GM18867 (cell line): ENCODE results near the gene PRKCQ.
"Not testable (repeated sequence)": the region's sequence is repeated elsewhere in the genome, so short reads cannot be mapped to it uniquely, and the experiment has no call there.

Source experiments
- ATAC-seq: cut with Tn5 transposase; IDR thresholded peaks from one replicate; pipeline ENCODE4 v1.9.1; 2021; ENCODE audit warnings: mild to moderate bottlenecking, moderate library complexity; ENCODE audit not compliant: unreplicated experiment

PRKCQ gene

GRCh38 chr10:6464862-6465430, 115.1 kb downstream of the PRKCQ start:
- no peak for ATAC-seq

- no peak for ATAC-seq
Measured at GRCh38 chr10:6463366-6463765, 116.7 kb downstream of the PRKCQ start.

GRCh38 chr10:6461961-6462360, 118.1 kb downstream of the PRKCQ start:
- ATAC-seq = no peak

- no peak for ATAC-seq
Measured at GRCh38 chr10:6460861-6461409, 119.1 kb downstream of the PRKCQ start.

DNA sequence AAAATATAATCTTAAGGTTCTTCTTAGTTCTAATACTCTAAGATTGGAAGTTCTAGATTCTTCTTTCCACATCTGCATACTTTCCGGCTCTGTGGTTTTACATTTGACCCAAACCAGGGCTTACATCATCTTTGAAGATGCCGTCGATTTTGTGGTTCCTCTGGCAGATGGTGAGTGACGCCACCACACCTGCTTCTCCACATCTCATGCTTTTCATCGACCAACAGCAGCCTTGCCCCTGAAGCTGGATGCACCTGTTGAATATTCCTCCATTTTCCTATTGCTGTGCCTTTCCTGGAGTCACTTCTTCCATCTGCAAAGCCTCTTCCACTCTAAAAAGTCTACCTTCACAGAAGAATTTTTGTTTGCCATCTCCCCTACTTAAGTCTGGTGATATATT, 121.3 kb downstream of the PRKCQ start:
- no peak for ATAC-seq

- no peak for ATAC-seq
Measured at GRCh38 chr10:6457376-6457775, 122.7 kb downstream of the PRKCQ start.

DNA sequence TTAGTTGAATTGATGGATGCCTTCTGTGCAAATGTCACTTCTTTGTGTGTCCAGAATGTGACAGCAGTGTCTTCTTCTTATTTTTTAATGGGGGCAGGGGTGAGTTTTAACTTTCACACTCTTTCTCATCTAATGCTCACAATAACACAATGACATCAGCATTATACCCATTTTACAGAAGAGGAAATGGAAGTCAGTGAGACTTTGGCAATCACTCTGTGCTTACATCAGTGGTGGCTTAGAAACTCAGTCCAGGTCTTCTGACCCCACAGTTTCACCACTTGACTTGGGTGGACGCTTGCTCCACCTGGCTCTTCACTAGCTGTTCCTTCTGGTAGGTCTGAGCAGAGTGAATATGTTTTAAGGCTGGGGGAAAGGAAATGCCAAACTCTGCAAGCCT, 124.0 kb downstream of the PRKCQ start:
- ATAC-seq = no peak

DNA sequence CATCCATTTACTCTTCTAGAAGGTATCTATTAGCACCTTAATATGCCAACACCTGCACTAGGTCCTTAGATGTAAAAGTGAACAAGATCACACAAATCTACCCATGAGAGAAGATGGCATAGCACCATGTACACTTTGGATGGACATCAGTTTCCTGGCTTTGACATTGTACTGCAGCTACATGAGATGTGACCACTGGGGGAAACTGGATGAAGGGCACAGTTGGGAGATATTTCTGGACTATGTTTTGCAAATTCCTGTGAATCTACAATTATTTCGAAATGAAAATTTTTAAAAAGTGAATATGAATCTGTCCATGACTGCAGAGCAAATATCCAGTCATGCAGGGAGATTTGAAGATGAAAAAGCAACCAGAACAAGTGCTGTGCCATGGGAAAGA, 124.5 kb downstream of the PRKCQ start:
- ATAC-seq = no peak

DNA sequence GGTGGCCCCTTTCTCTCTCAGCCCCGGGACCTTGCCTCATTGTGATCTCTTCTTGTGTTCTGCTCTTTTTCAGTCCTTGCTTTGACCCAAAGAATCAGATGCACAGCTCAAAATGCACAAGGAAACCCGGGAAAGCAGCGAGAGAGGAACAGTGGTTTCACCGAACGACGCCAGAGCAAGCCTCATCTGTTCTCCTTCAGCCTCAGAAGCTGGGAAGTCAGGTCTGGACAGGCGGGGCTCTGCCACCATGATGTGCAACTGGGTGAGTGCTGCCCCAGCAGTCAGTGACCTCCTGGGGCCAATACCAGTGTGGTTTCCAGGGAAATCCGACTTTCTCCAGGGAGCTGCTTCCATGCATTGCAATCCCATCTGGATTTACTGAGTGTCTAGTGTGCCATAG, 133.4 kb downstream of the PRKCQ start:
- ATAC-seq = no peak

DNA sequence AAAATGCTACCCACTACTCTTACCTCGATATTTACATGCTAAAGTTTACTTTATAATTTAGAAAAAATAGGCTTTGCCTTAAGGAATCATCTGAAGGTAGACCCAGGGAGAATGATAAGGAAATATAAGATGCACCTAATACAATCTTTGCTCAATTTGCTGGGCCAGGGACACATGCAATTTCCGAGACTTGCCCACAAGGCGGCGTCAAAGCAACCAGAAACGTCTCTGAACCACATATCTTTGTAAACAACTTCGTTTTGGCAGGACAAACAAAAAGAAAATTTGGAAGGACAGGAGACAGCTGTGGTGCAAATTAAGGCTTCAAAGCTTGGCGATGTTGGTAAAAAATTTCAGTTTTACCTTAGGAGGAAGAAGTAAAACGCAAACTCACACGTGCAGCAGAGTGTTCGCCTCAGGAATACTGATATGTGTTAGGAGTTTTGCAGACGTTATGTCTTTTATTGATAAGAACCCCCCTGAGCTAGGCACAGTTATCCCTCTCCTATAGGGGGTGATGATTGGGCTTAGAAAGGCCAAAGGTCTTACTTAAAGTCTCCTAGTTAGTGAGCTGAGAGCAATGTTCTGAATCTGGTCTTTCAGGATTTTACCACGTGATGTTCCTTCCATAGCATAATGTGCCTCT, 134.3 kb downstream of the PRKCQ start:
- ATAC-seq = no peak

DNA sequence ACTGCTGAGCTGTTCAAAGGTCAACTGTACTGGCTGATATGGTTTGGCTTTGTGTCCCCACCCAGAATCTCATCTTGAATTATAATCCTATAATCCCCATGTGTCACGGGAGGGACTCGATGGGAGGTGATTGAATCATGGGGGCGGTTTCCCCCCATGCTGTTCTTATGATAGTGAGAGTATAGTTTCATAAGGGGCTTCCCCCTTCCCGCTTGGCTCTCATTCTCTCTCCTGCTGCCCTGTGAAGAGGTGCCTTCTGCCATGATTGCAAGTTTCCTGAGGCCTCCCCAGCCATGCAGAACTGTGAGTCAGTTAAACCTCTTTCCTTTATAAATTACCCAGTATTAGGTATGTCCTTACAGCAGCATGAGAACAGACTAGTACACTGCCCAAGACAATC, 140.2 kb downstream of the PRKCQ start:
- ATAC-seq = not testable (repeated sequence)

GRCh38 chr10:6431861-6432260, 148.2 kb downstream of the PRKCQ start:
- ATAC-seq = no peak

- ATAC-seq = no peak
Measured at GRCh38 chr10:6431186-6431585, 148.9 kb downstream of the PRKCQ start.

DNA sequence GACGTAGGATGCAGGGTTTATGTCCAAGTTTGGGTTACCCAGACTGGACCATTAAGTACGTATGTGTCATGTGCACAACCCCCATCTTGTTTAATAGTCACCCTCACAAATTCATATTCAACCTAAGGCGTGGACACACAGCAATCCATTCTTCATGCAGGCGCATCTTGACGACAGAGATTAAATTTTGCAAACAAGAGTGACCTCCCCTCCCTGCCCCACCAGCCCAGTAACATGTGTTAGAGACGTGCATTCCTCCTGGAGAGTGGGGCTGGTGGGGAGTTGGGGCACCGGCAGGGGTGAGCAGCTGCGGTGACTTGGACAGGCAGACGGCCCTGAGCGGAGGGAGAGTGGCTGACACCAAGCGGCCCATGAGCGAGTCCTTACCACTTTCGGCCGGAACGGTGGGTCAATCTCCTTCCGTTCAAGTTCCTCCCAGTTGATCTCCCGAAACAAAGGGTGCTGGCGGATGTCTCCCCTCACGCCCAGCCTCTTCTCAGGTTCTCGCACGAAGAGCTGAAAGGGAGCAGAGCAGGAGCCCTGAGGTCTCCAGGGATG, 149.6 kb downstream of the PRKCQ start:
- no peak for ATAC-seq

DNA sequence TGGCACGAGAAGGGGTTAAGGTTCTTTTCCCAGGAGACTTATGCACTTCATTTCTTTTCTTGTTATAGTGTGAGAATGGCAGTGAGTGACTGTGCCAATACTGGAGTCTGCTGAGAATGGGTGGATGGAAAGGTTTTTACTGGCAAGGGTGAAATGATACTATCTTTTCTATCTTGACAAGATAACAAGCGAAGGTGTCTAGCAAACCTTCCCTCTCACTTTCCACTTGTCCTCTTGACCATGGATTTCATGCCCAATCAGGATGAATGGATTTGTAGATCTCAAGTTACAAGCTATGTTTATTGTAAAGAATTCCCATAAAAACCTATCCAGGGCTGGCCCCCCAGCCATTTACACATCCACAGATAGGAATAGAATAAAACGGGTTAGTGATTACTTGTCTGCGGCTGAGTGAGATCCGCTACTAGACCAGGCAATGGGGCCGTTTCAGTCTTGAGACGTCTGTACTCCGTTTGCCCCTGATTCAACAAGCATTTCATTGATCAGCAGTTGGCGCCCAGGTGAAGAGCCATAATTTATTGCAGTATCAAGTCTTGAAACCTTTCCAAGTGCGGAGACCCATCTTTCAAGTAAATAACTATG, 152.6 kb downstream of the PRKCQ start:
- ATAC-seq = no peak

DNA sequence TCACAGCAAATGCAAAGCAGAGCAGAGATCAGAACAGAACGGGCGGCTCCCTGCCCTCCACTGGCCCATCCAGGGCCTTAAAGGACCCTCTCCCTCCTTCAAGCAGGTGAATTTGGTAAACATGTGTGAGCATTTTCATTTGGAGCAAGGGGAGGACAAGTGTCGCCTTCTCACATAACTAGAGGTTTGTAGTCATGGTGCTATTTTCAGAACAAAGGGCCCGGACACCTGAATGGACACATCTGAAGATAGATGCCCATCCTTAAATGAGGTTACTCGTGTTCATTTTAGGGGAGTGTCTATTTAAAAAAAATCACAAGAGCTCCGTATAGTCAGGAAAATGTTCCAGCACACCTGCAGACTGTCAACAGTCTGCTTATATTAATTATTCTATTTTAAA, 153.8 kb downstream of the PRKCQ start:
- no peak for ATAC-seq

DNA sequence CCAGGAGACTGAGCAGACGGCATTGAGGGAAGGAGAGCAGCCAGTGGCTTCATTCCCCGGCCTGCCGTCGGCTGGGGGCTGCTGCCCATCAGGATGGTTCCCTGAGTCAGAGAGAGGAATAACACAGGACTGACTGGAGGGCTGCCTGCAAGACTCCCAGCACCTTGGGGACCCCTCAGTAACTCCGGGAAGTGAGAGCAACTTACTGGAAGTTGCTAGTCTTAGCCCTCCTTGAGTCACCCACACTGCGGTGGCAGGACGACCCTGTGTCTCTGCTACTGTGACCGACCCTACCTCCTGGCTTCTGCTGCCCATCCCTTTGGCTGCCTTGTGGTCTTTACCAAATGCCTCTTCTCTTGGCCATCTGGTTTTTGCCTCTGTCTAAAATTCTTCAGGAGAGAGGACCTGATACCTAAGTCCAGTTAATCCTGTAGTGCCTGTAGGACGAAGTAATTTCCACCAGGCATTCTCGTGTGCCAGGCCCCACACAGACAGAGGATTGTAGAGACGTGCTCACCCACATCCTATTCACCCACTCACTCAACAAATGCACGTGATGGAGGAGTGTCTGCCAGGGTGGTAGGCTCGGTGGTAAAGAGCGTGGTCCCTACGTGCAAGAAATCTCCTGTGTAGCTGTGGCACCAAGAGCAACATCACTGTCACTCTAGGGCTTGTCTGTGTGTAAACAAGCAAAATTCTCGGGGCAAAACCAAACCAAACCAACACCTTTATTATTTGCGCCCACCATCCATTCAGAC, 156.5 kb downstream of the PRKCQ start:
- ATAC-seq = no peak

DNA sequence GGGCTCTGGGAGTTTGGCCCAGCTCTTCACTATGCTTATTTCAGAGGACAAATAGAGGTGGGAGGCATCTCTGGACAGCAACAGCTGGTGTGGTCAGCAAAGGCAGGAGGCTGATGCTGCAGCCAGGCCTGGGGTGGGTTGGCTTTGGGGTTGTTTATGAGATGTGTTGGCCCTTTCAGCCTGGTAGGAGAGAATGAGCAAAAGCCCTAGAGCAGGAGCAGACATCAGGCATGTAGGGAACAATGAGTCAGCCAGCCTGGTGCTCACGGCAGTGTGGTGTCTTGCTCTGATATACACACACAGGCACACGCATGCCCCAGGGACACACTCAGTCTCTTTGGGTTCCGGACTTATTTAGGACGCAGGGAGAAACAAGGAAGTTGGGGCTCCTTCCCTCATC, 157.1 kb downstream of the PRKCQ start:
- ATAC-seq = no peak

- no peak for ATAC-seq
Measured at GRCh38 chr10:6418613-6419216, 161.4 kb downstream of the PRKCQ start.

DNA sequence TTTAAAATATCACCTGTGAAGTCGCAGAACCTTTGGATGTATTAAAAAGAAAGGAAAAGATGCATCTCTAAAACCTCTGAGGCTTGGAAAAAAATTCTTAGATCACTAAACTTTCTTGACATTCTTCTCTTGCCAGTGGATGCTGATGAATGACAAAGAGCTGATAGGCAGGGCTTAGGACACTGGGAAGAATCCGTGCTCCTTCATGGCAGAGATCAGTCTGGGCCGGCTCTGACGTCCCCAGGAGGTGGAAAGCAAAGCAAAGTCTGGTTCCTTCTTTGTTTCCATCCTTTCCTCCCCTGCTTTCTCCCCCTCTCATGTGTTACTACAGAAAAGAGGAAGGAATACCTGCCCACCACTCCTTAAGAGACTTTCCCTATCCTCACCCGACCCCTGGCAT, 161.9 kb downstream of the PRKCQ start:
- no peak for ATAC-seq
